ENCODE measurements around the gene RIMBP2.

RIMBP2 gene

DNA sequence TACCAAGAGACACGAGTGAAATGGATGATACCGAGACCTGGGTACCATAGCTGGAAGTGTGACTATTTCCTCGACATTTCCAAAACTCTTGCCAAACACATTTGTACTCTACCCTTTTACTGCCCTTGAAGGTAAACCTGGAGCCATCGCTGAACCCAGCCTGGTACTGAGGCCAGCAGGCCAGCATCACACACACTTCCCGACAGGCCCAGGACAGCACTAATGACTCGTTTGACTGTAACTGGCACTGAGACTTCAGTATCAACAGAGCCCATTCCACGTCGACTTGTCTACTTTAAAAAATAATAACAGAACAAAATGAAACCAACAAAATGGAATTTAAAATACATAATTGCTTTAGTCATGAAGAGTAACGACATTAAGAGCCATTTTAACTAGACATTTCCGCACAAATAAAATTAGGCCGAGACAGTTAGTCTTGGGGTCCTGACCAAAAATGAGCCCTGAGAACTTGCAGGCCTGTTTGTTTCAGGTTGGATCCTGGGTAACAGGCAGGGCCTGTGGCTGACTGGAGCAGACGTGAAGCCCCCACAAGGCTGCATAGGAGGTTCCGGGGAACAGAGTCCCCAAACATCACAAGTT, 94.3 kb downstream of the RIMBP2 start:
- no peak for DNase-seq

DNA sequence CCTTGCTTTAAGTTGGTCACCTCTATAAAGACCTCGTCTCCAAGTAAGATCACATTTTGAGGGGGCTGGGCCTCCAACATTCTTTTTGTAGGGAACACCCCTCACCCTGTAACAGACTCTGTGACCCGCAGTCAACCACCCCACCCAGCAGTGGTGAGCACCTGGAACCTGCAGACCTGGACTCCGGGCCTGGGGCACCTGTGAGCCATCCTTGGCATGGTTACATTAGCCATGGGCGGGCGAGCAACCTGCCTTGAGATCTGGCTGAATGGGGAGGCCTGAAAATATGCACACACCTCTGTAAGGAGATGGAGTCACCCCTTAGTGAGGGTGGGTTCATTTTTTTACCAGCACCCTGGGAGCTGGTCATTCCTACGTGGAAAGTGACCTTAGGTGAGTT, 95.3 kb downstream of the RIMBP2 start:
- DNase-seq = no peak

DNA sequence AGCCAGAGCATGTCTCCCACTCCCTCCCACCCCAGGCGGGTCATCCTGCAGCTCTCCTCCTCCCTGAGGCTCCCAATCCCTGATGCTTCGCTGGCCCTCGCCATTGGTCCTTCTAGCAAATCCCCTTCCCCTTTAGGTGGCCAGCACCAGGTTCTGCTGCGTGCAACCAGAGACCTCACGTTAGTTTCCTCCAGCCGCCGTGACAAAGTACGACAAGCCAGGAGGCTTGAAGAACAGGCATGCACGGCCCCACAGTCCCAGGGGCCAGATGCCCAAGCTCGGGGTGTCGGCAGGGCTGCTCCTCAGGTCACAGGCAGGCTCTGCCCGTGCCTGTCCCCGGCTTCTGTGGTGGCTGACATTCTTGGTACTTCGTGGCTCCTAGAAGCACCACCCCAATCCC, 95.8 kb downstream of the RIMBP2 start:
- DNase-seq = no peak

DNA sequence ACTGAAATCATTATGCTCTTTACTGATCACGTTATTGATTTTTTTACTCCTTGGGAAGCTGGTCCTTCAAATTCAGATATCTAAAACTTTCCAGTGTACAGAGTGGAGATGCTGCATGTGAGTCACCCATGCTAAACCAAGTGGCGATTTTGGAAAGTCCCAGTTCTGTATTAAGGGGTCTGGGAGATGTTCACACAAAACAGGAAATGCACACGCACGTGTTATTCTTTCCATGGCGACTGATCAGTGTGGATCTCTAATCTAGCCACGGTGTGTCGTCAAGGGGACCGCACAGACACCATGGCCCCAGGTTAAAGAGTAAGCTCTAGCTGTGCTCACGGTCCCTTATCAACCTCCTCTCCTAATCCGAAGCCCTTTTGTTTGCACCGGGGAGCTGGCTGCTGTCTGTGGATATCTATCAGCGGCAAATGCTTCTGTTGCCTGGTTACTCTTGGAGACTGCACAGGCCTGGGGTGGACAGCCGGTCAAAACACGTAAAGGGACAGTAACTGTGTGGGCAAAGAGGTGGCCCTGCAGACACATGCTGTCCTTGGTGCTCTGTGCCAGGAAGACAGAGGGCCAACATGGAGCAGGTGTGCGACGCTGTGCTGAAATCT, 96.6 kb downstream of the RIMBP2 start:
- DNase-seq = no peak

DNA sequence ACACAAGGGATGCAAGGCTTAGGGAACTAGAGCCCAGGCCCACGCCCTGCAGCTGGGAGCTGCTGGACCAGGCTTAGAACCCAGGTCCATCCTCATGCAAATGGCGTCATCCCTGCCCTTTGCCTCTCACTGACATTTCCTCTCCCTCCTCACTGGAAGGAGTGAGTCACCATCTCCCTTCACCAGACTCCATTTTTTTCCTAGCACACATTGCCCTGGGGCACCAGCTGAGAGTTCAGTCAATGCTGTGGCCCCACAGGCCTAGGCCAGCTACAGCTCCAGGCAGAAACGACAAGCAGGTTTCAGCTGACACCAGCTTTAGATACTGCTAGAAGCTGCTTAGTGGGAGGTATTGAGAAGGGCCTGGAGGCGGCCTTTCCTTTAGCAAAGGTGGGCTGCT, 98.9 kb downstream of the RIMBP2 start:
- no peak for DNase-seq

DNA sequence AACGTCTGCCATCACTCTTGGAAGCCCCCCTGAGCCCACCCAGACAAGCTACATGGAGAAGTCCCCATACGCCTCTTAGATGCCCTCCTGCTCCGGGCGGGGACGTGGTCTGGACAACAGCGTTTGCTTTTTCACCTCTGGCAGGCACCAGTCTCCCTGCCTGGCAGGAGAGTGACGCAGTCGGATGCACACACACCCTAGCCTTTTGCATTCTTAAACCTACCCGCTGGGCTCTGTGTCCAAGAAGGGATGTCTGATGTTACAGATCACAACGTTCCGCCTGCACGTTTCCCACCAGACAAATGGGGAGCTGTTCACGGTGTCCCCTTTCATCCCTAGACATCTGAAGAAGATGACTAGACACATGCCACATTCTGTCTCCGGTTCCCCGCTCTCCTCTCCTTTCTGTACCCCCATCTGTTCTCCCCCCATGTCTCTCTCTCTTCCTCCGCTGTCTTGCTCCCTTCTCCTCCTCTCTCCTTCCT, 100.2 kb downstream of the RIMBP2 start:
- DNase-seq = no peak

DNA sequence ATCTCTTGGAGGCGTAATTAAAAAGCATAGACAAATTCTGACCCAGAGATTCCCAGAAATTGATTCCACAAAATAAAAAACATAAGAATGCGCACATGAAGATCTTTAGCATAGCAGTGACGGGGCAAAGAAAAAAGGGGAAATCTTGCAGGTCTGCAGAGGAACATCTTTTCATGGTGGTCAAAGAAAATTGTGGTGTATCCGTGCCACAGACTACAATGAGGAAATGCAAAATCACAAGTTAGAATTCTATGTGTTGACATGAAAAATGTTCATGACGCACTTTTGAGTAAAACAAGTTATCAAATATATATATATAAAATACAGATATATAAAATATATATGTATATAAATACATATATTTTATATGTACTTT, 101.6 kb downstream of the RIMBP2 start:
- DNase-seq = no peak

DNA sequence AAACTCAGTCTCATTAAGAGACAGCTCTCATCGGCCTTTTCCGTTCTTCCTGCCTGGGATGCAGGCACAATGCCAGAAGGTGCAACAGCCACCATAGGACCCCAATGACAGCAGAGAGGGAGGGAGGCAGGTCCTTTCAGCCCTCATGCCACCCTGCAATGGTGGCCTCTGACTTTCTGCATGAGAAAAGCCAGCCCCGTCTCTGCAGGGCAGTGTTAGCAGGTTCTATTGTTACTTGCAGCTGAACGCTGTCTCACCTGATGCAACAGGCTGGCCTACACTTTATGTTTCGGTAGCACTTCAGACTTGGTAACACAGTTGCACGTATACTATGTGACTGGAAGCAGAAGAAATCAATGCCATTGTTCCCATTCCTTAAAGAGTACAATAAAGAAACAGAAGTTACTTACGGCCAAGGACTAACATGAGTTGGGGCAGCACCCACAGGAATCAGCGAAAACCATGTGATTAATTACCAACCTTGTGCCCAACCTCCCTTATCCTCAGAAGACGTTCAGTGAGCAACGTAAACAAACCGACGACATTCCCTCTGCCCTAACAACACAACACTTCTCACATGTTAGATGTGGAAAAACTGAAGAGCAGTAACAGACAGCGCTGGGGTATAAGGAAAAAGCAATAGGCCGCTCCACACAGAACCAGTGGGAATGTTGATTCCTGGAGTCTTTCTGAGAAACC, 102.1 kb downstream of the RIMBP2 start:
- no peak for DNase-seq

DNA sequence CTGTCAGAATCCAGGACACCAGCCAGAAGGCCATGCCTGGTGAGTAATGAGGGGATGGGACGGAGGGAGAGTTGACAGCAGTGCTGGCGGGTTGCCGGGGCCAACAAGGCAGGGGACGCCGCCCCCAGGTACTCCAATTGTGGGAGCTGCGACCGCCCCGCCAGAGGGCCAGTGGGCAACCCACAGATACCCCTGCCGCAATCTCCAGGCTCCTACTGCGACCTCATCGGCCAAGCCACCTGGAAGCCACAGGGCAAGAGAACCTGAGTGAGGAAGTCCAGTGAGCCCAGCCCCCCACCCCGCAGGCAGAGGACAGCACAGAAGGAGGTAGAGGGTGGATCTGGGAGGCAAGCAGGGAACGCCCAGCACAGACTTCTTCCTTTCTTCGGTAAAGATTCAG, 103.0 kb downstream of the RIMBP2 start:
- DNase-seq = no peak

DNA sequence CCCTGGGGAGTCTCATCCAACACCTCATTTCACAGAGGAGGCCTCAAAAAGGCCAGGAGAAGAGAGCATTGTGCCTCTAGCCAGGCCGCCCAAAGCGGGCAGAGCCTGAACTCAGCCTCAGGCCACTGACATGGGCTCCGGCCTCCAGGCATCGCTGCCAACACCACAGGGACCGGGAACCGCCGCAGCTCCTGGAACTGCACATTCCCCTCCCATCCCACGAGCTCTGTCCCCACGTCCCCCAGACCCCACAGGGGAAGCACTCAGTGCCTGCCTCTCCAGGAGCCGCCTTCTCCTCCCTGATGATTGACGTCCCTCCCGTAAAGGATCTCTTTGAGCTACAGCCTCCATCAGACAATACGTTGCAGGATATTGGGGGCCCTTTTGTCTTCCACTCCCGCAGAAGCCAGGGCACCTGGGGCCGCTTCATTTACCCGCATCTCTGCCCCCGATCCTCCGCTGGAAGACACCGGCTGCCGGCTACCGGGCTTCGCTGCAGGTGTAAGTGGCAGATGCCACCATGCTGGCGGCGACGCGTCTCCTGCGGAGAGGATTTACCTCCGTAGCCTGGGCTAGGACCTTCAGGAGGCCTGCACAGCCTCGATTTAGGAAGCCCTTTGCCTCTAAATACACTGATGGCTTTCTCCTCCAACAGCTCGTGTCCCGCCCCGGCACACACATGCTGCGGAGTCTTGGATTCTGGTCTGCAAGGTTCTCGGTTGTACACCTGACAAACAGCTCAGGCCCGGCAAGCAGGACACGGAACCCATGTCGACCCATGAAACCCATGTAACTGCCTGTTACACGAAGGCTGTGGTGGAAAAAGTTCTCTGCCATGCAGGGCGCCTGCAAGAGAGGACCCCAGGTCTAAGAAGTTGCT, 104.8 kb downstream of the RIMBP2 start:
- no peak for DNase-seq

DNA sequence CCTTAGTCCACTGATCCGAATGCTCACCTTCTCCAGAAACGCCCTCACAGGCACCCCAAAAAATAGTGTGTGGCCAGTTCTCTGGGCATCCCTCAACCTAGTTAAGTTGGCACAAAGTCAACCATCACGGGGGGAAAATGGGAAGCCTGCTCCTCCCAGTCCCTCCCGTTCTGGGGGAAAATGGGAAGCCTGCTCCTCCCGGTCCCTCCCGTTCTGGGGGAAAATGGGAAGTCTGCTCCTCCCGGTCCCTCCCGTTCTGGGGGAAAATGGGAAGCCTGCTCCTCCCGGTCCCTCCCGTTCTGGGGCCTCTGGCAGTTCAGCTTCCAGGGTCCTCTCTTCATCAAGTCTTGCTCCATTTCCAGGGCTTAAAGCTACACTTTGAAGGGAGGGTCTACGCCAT, 106.1 kb downstream of the RIMBP2 start:
- no peak for DNase-seq

DNA sequence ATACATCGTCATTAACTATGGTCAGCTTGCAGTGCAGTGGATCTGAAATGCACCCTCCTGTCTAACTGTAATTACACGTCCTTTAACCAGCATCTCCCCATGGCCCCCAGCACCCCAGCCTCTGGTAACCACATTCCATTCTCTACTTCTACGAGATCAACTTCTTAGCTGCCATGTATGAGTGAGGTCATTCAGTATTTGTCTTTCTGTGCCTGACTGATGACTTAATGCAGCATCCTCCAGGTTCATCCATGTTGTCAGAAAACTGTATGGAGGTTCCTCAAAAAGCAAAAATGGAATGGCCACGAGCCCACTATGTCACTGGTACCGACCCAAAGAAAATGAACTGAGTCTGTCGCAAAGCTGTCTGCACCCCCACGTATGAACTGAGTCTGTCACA, 107.3 kb downstream of the RIMBP2 start:
- no peak for DNase-seq

DNA sequence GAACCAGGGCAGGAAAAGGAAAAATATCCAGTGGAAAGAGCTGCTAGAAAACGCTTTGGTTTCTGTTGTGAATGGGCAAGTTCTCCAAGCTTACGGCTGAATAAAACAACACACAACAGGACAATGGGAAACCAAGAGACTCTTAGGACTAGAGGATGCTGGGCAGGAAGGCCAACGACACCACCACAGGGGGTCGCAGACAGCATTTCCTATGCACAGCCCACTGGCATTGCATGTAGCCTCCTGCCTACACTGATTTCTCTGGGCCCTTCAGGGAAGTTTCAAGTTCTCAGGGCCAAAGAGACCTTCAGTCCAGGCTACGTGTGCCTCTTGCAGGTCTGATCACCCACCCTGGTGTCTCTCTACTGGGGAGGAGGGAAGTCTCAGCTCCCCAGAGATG, 108.0 kb downstream of the RIMBP2 start:
- DNase-seq = no peak

DNA sequence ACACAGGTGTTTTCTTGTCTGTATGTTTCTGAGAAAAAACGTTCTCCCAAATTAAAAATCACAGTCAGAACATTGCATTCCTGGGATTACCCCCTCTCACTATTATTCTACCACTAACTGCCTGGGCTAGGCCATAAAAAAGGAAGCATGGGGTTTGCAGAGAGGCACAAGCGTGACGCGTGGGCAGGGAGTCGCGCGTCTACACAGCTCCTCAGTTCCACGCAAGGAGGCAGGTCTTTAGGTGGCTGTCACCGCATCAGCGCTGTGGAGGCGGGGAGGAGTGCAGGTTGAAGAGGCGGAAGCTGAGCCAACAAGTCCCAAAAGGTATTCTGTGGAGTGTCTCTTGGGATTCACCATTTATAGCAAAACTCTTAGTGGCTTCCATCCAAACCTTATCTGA, 109.9 kb downstream of the RIMBP2 start:
- DNase-seq = no peak

DNA sequence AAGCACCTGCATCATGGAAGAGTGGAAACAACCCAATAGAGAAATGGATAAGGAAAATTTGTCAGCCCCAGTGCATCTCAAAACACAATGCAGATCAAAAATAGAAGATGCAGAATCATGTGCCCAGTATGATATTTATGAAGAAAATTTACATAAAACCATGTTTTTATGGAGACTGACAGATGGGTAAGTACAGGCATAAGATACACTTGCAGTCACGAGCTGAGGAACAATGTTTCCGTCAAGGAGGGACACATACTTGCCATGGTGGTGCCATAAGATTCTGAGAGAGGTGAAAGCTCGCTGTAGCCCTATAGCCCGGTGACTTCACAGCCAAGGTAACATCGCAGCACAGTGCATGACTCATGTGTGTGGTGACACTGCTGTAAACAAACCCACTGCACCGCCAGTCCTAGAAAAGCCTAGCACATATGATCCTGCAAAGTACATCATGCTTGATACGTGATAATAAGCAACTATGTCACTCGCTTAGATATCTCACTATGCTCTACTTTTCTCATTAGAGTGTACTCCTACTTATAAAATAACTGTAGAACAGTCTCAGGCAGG, 112.6 kb downstream of the RIMBP2 start:
- no peak for DNase-seq

DNA sequence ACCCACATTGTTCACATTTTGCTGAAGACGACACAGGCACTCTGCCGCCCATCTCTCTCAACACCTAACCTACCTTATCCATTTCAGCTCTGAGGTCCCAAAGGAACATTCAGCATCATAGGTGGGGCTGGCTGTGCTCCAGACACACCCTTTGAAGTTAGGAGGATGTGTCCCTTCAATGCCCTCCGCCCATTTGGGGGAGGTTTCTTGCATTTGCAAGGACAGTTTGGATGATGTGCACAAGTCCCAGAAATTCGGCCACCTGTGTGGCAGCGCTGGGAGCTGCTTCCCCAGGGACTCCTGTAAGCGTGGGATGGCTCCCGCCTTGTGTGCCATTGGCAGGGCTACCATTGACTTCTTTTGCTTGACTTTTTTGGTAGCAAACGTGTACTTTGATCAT, 113.8 kb downstream of the RIMBP2 start:
- DNase-seq = no peak

DNA sequence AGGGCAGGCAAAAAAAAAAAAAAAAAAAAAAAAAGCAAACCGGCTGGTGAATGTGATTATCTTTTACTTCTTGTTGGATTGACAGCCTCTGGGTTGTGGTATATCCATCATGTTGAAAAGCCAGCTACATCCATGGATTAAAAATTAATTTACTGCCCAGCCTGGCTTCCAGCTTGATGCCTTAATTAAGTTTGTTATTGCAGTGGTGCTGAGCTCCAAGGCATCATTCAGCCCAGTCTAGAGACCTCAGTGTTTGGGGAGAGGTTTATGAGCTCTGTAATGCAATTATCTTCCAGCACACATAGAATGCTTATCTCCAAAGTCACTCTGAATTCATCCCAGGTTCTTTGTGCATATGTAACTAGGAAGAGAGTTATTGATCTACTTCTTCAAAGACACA, 114.8 kb downstream of the RIMBP2 start:
- DNase-seq = no peak

DNA sequence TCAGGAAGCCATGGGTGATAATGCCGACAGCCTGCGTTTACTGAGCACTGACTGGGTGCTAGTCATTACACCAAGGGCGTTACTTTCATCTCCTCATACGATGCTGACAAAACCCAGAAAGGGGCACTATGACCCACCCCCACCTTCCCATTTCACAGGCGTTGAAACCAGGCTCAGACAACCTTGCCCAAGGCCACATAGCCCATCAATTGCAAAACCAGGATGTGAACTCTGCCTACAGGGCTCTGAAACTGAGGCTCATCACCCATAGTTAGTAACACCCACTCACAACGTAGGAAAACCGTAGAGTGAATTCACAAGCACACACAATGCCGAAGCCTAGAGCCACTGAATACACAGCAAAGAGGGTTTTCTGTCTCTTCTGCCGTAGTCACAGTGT, 119.9 kb downstream of the RIMBP2 start:
- DNase-seq = no peak

DNA sequence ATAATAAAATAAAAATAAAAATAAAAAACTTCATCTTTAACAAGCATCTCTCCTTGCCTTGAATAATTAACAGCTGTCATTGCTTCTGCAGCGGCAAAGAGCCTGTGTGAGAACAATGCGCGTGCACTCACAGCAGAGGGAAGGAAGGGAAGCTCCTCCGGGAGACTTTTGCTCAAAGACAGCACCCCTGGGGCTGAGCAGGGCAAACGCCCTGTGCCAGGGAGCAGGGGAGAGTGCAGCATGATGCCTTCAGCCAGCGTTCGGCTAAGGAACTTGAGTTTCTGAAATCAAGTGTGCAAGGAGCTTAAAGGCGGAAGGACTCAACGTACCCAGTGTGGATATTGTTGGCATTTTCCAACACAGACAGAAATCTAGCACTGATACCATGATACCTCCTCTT, 120.5 kb downstream of the RIMBP2 start:
- no peak for DNase-seq

DNA sequence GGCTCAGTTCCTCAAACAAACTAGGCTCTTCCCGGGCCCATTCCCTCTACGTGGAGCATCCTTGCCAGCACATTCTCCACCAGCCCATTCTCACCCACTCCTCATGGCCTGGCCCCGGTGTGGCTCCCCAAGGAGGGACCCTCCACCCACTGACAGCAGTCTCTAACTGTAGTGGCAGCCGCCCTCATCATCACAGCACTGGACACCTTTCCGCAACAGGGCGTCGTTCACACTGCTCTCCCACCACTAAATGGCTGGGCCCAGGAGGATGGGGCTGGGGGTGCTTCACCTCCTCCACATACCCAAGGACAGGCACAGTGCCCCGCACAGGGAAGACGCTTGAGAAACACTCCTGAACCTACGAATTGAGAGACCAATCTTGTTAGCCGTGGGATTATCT, 123.0 kb downstream of the RIMBP2 start:
- no peak for DNase-seq

DNA sequence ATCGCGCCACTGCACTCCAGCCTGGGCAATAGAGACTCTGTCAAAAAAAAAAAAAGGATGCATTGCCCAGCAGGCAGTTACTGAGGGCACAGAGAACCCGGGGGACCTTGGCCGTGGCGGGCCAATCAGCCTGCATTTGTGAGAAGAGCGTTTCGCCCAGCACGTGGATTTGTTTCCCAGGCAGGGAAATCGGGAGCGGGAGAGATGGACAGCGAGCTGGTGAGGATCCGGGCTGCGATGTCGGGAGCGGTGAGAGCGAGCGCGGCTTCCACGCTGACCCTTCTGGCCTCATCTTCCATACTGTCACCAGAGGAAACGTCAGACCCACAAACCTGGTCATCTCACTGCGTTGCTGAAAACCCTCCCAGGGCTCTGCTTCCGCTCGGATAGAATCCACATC, 123.5 kb downstream of the RIMBP2 start:
- no peak for DNase-seq

DNA sequence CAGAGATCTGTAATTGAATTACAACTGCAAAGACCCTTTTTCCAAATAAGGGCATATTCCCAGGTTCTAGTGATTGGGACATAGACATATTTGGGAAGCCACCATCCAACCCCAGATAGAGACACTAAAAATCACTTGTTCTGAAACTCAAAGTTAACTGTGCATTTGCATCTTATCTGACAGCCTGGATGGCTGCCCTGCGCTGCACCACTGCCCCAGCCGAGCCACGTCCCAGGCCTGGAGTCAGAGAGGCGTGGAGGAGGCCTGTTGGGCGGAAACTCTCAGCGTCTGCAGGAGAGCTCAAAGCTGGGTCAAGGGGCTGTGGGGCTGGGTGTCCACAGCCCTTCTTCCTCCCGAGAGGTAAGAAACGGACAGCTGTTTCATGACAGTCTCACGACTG, 124.4 kb downstream of the RIMBP2 start:
- no peak for DNase-seq

DNA sequence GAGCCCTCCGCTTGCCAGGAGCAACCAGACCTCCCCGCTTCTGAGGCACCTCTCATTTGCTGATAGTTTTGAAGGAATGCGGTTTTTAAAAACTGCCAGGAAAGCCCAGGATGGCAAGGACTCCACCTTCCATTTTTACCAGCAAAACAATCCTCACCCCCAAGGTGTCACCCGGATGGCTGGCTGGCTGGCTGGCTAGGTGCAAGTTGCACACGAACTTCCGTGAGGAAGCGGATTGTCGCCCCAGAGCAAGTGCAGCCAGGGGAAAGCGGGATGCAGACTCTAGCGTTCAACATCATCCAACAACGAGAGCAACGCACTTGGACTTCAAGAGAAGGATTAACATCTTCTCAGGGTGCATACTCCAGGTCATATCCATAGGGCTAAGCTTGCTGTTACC, 125.4 kb downstream of the RIMBP2 start:
- no peak for DNase-seq

Data from activated CD4-positive, CD25-positive, alpha-beta regulatory T cell treated with anti-CD3 and anti-CD28 coated beads, Interleukin-2, amount 50 U/mL, for 72 hours (primary cell).